NCI-H748 treated with DMSO at 0.1 percent for 48 hours (cell line): Measurements from ENCODE around the gene PSPN.
"Not testable (repeated sequence)": the region's sequence is repeated elsewhere in the genome, so short reads cannot be mapped to it uniquely, and the experiment has no call there.

Experiments
- DNase-seq: peaks from one replicate; lab custom pipeline; 2025; lab: John Stamatoyannopoulos, UW

The PSPN gene

GRCh38 chr19:6373096-6373812 is 2.5 kb downstream of the PSPN start:
- DNase-seq, result peak; percentile 86

- DNase-seq, result peak; percentile 97
Measured at GRCh38 chr19:6372594-6373095, 3.1 kb downstream of the PSPN start, which contains the start of gene ALKBH7. Gene ALKBH7, plus strand, starts transcription at chr19:6372794. Its CDS starts 27 bp downstream, at chr19:6372821.

- DNase-seq, result no peak
Measured at GRCh38 chr19:6364353-6364752, 11.4 kb downstream of the PSPN start.

- DNase-seq, result no peak
Measured at GRCh38 chr19:6362351-6362801, 13.4 kb downstream of the PSPN start.

- no peak for DNase-seq
Measured at GRCh38 chr19:6362027-6362350, 13.7 kb downstream of the PSPN start.

- not testable (repeated sequence) for DNase-seq
Measured at GRCh38 chr19:6360857-6361216, 14.9 kb downstream of the PSPN start.

GRCh38 chr19:6360445-6360844 is 15.3 kb downstream of the PSPN start:
- DNase-seq, result not testable (repeated sequence)

- DNase-seq, result no peak
Measured at GRCh38 chr19:6359568-6360341, 16.0 kb downstream of the PSPN start.

- DNase-seq, result no peak
Measured at GRCh38 chr19:6358003-6358402, 17.7 kb downstream of the PSPN start.

GRCh38 chr19:6357174-6357573 is 18.6 kb downstream of the PSPN start:
- DNase-seq, result no peak

GRCh38 chr19:6355321-6356040 is 20.3 kb downstream of the PSPN start:
- not testable (repeated sequence) for DNase-seq

GRCh38 chr19:6354098-6354674 is 21.5 kb downstream of the PSPN start:
- DNase-seq, result no peak

GRCh38 chr19:6352381-6353165 is 23.2 kb downstream of the PSPN start:
- no peak for DNase-seq

- DNase-seq, result no peak
Measured at GRCh38 chr19:6350688-6351087, 25.0 kb downstream of the PSPN start.

GRCh38 chr19:6349271-6349670 is 26.5 kb downstream of the PSPN start:
- not testable (repeated sequence) for DNase-seq

GRCh38 chr19:6343462-6343861 is 32.3 kb downstream of the PSPN start:
- DNase-seq, result no peak

GRCh38 chr19:6340493-6341201 is 35.1 kb downstream of the PSPN start:
- no peak for DNase-seq

GRCh38 chr19:6334490-6335285 is 41.0 kb downstream of the PSPN start:
- DNase-seq, result no peak

- no peak for DNase-seq
Measured at GRCh38 chr19:6333439-6333838, 42.3 kb downstream of the PSPN start, which contains the start of gene ACER1. Gene ACER1, minus strand, starts transcription at chr19:6333612. Its CDS starts 61 bp downstream, at chr19:6333551.

GRCh38 chr19:6326815-6327214 is 48.9 kb downstream of the PSPN start:
- DNase-seq, result no peak
